ENCODE results near the gene ENTHD1.

- TF ChIP-seq CTCF (IDR thresholded peaks at IDR 0.05) (no peak), POLR2A (IDR thresholded peaks at IDR 0.05) (no peak)
These were observed 130.3 kb downstream of the ENTHD1 start for GRCh38 chr22:39763276-39763675.
